SK-N-SH (cell line): ENCODE results near the gene CDC123.

Source experiments
- CTCF ChIP-seq: fragments of 200-600 bp; sonication (generic); IDR thresholded peaks from 2 replicates; pipeline ENCODE4 v1.6.1; 2017; ENCODE audit warnings: antibody characterized with exemption, mild to moderate bottlenecking, moderate library complexity
- ELF1 ChIP-seq: IDR thresholded peaks from 2 replicates; pipeline ENCODE4 v1.4.0; 2012
- EP300 ChIP-seq, 2 experiments: IDR thresholded peaks; 2 replicates each; pipeline versions ENCODE4 v1.4.0 to v1.6.1; 2012; ENCODE audit warnings: borderline replicate concordance in 1 of 2, low read depth in 1 of 2, low read length in 1 of 2
- JUND ChIP-seq: IDR thresholded peaks from 2 replicates; pipeline ENCODE4 v1.4.0; 2012
- NFIC ChIP-seq: IDR thresholded peaks from 2 replicates; pipeline ENCODE4 v1.4.0; 2012; ENCODE audit warnings: borderline replicate concordance
- NRF1 ChIP-seq: IDR thresholded peaks from 2 replicates; pipeline ENCODE4 v1.6.1; 2012; ENCODE audit warnings: low read depth, mild to moderate bottlenecking, low read length
- POLR2AphosphoS5 ChIP-seq: IDR thresholded peaks from 2 replicates; pipeline ENCODE4 v1.6.1; 2012; ENCODE audit warnings: low read depth, low read length
- RAD21 ChIP-seq: IDR thresholded peaks from 2 replicates; pipeline ENCODE4 v1.6.1; 2012; ENCODE audit warnings: mild to moderate bottlenecking, low read length
- SIN3A ChIP-seq: IDR thresholded peaks from 2 replicates; pipeline ENCODE4 v1.6.1; 2012; ENCODE audit warnings: low read depth, mild to moderate bottlenecking, low read length, moderate library complexity, borderline replicate concordance
- YY1 ChIP-seq: IDR thresholded peaks from 2 replicates; pipeline ENCODE4 v1.4.0; 2012; ENCODE audit warnings: low read depth, mild to moderate bottlenecking
- ZBTB33 ChIP-seq: IDR thresholded peaks from 2 replicates; pipeline ENCODE4 v1.4.0; 2012; ENCODE audit warnings: low read depth, borderline replicate concordance
- TF ChIP-seq, protein P1 (sequence below): IDR thresholded peaks from 2 replicates; pipeline ENCODE4 v1.4.0; 2012; ENCODE audit warnings: low read depth

GRCh38 chr10:12156367-12157123 lies 39.4 kb upstream of the CDC123 start:
- TF ChIP-seq CTCF (no peak), POLR2AphosphoS5 (no peak), NFIC (no peak), RAD21 (no peak), NRF1 (no peak), SIN3A (no peak), JUND (no peak), EP300 (IDR thresholded peaks at IDR 0.05; ENCODE audit: borderline replicate concordance in 1 of 2, low read depth in 1 of 2, low read length in 1 of 2) (no peak), ZBTB33 (no peak), YY1 (no peak), ELF1 (no peak)
- TF ChIP-seq, protein P1, sequence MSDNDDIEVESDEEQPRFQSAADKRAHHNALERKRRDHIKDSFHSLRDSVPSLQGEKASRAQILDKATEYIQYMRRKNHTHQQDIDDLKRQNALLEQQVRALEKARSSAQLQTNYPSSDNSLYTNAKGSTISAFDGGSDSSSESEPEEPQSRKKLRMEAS, result no peak
